GM10847 (cell line): ENCODE data around the gene LSM12.

Experiments
- POLR2A ChIP-seq: IDR thresholded peaks from 2 replicates; pipeline ENCODE4 v1.6.1; 2011; ENCODE audit not compliant: insufficient read length; ENCODE audit errors: extremely low read depth

The LSM12 gene

GRCh38 chr17:44066204-44066930, at the start of gene LSM12:
LSM12 (minus strand) TSS chr17:44066671; CDS start chr17:44066587, 84 bp downstream.
- peak; percentile 68 for TF ChIP-seq POLR2A

GRCh38 chr17:44115585-44116415, 49.3 kb upstream of the LSM12 start:
- TF ChIP-seq POLR2A: no peak

- TF ChIP-seq POLR2A: no peak
Observed at GRCh38 chr17:44113868-44114840, 47.7 kb upstream of the LSM12 start.

- TF ChIP-seq POLR2A: no peak
Observed at GRCh38 chr17:44113382-44113781, 46.9 kb upstream of the LSM12 start.

DNA sequence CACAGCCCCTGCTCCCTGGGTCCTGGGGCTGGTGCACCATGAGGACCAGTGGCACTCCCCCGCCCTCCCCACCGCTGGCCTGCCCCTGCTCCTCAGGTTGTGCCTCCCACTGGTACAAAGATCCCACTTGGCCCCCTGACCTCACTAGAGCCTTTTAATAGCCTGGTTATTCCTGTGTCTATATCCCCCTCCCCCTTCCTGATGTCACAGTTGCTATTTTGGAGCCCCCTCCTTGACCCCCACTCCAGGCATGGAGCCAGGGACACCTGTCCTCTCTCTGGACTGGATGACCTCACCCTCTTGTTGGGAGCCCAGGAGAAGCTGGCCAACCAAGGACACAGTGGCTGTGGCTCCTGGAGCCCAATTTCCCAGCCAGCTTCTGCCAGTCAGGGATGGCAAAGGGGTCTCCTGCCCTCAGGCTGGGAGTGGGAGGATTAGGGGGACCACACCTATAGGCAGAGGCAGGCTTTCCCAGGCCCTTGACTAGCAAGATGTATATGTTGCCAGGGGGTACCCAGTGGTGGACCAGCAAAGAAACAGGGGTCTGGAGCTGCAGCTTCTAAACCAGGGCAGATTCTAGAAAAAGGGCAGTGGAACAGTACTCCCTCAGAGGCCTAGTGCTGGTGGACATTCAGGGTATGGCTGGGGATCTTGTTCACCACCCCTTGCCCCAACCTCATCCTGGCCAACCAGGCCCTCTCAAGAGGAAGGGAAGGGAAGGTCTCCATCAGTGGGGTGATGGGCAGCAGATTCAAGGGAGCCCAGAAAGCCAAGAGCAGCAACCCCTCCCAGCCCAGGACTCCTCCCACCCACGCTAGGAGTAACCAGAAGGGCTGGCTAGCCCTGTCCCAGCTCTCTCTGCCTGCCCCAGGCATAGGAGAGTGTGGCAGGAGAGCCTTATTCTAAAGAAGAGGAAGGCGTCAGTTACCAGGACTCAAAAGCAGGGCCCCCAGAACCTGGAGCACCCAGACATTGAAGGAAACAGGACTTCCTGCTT, 46.1 kb upstream of the LSM12 start:
- no peak for TF ChIP-seq POLR2A

DNA sequence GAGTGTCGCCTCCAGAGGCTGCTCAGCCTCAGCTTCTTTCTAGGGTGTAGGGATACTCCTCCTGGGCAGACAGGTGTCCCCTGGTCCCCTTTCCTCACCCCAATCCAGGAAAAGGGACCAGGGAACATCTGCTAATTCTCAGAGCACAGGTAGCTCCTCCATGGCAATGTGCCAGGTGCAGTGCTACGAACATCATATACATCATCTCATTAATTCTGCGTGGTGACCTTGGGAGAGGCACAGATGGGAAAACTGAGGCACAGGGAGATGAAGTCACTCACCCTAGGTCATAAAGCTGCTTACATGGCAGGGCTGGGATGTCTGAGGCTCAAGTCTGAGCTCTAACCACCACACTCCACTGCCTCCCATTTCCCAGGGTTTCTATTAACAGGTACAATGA, 45.3 kb upstream of the LSM12 start:
- no peak for TF ChIP-seq POLR2A

DNA sequence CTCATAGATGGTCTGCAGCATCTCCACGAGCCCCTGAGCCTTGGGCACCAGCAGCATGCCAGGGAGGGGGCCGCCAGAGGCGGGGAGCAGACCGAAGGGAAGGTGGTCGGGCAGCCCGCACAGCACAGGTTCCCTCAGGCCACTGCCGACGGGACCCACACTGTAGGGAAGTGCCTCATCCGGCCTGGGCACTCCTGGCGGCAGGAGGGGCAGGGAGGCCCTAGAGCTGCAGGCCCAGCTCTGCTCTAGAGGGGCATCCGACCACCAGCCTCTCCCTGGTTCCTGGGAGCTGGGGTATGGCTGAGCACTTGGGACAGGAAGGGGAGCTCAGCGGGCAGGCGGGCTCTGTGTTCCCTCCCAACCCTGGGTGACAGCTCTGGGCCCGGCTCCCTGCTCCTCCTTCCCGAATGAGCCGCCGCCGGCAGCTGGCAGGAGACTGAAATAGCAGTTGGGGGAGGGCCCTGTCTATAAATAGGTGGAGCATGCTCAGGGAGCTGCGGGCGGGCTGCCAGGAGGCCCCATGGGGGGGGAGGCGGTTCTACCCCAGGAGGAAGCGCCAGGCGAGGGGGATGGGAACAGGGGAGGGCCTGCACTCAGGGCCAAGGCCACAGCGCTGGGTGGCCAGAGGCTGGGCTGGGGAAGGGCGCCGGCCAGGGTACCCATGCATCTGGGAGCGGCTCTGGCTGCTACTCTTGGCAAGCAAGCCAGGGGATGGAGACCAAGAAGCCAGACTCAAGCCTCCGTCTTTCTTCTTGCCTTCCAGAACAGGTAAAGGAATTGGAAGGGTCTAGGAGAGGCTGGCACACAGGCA, 44.6 kb upstream of the LSM12 start:
- peak; percentile 37 for TF ChIP-seq POLR2A

DNA sequence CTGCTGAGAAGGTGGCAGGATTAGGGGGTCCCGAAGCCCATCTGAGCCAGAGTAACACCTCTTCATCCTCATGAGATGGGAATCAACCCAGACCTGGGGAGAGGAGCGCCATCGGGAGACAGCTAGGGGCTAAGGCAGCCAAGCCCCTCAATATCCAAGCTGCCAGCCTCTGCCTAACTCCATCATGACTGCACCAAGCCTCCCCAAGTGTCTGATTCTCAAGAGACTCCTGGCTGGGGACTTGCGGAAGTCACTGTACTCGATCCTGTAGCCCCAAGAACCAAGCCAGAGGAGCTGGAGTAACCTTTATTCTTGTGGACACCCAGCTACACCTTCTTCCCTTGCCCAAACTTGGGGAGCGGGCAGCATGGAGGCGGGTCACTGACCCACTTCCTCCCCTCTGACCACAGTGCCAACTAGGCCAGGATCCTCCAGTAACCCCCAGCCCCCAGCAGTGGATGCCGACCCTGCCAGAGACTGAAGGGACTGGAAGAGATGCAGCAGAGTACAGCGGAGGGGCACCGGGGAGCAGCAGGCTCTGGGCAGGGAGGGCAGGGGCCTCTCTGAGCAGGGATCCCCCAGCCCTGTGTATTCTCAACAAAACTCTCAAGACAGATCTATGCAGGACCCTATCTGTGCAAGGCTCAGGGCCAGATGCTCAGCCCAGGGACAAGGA, 43.7 kb upstream of the LSM12 start:
- TF ChIP-seq POLR2A: no peak

DNA sequence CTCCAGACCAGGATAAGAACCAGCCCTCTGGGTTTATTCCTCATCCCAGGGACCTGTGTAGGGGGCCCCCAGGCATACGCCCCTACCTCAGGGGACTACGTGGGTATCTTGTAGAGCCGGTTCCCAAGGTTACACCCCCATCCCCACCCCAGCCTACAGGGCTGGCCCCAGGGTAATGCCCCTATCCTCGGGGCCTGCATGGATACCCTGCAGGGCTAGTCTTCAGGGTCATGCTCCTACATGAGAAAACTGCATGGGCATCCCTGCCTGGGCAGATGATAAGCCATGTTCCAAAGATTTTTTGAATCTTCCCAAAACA, 42.8 kb upstream of the LSM12 start:
- no peak for TF ChIP-seq POLR2A

DNA sequence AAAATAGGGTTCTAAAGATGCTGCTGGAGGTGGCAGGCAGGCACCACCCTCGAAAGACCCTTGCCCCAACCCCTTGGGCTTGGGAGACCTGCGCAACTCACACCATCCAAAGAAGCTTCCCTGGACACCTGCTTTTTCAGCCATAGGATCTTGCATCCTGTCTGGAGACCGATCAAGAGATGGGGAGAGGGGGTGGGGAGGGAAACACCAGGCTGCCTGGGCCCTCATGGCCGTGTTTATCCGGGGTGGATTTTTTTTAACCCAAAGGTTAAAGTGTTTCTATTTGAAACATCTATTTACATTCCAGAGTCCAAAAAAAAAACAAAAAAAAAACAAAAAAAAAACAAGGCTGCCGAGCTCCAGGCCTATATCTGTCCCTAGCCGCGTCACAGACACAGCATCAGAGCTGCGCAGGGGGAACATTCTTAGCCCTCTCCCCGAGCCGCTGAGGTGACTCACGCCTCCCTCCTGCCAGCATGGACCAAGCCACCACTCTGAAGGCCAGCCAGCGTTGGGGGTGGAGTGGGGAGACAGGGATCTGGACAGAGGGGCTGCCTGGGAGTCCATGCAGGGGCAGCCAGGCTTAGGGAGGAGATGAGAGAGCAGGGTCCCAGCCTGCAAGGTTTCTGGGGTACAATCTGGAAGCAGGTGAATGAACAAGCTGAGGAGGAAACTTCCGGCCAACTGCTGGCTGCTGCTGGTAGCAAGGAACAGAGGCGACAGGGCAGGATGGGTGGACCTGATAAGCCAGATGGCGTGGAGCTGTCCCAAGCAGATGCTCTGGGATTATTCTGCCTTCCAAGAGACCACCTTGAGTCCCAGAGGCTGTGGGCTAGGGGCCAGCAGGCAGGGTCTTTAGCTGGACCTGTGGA, 42.2 kb upstream of the LSM12 start:
- no peak for TF ChIP-seq POLR2A

DNA sequence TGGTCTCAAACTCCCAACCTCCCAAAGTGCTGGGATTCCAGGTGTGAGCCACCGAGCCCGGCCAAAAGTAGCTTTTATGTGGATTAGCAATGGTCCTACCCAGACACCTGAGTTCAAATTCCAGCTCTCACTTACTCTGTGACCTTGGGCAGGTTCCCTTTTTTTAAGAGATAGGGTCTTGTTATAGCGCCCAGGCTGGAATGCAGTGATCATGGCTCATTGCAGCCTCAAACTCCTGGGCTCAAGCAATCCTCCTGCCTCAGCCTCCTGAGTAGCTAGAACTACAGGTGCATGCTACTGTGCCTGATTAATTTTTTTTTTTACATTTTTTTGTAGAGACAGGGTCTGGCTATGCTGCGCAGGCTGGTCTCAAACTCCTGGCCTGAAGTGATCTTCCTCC, 40.3 kb upstream of the LSM12 start:
- TF ChIP-seq POLR2A: no peak

GRCh38 chr17:44105941-44106340, 39.5 kb upstream of the LSM12 start:
- no peak for TF ChIP-seq POLR2A
